C1 segment of cervical spinal cord (tissue), 14 donors: ENCODE measurements around the gene ZNF544.
A peak's percentile ranks its signal among the peaks of the same experiment; 100 is the strongest.
"Not testable (repeated sequence)": the region's sequence is repeated elsewhere in the genome, so short reads cannot be mapped to it uniquely, and the experiment has no call there.

Source experiments
- DNase-seq, 14 donors: peaks; one replicate each; lab custom pipeline; 2025; lab: John Stamatoyannopoulos, UW

The ZNF544 gene

DNA sequence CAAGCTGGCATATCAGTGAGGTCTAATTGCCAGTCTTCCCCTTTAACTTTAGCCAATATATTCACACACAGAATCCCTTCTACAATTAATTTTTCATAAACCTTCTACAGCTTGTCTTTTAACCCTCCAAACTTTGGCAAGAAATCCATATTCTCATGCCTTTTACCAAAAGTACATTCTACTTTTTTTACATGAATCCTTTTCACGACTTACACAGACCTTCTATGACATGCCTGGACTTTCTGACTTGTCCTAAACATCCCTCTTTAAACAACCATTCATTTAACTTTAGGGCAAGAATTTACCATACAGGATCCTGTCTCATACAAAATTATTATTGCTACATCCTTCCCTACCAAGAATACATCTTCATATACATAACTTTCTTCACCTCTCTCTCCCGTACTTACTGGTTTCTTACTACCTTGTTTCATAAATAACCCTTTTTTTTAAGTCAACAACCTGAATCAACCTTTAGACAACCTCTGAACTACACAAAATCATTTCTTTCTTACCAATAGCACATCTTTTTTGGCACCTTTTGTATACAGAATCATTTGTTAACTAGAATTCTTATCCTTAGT is 23.5 kb downstream of the ZNF544 start:
- DNase-seq, result no peak

- not testable (repeated sequence) for DNase-seq
Measured at GRCh38 chr19:58258259-58258658, 29.5 kb downstream of the ZNF544 start.

GRCh38 chr19:58261600-58261967 is 32.9 kb downstream of the ZNF544 start:
- DNase-seq, result no peak

DNA sequence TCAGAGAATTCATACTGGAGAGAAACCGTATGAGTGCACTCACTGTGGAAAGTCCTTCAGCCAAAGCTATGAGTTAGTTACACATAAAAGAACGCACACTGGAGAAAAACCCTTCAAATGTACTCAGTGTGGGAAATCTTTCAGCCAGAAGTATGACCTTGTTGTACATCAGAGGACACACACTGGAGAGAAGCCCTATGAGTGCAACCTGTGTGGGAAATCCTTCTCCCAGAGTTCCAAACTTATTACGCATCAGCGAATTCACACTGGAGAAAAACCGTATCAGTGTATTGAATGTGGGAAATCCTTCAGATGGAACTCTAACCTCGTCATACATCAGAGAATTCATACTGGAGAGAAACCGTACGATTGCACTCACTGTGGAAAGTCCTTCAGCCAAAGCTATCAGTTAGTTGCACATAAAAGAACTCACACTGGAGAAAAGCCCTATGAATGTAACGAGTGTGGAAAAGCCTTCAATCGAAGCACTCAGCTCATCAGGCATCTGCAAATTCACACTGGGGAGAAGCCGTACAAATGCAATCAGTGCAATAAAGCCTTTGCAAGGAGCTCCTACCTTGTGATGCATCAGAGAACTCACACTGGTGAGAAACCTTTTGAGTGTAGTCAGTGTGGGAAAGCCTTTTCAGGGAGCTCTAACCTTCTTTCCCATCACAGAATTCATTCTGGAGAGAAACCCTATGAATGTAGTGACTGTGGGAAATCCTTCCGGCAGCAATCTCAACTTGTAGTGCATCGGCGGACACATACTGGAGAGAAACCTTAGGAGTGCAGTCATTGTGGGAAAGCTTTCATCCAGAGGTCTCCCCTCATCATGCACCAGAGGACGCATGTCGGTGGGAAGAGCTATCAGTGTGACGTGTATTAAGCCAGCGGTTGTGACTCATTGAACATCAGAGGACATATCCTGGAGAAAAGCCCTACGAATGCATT is 33.5 kb downstream of the ZNF544 start:
- no peak for DNase-seq

GRCh38 chr19:58262922-58263296 is 34.2 kb downstream of the ZNF544 start:
- DNase-seq, result no peak

GRCh38 chr19:58265100-58265499 is 36.4 kb downstream of the ZNF544 start:
- no peak for DNase-seq

DNA sequence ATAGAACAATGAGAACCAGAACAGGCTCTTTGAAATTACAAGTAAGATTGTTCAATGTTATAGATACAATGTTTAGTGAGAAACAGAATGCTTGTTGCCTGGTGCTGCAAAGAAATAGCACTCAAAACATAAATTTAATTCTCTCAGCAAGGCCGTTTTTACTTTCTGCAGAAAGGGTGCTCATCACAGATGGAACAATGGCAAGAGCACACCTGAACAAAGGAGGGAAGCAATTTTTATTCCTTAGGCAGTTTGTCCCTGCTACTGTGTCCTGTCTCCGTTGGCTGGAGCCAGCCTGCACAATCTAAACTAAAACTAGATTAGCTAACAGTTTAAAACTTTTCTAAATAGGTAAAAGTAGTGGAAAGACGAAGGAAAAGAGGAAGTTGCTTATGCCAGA is 39.6 kb downstream of the ZNF544 start:
- DNase-seq, result no peak

GRCh38 chr19:58274771-58275201 is 46.1 kb downstream of the ZNF544 start:
- DNase-seq, result no peak

GRCh38 chr19:58275564-58275963 is 46.9 kb downstream of the ZNF544 start:
- no peak for DNase-seq

- no peak for DNase-seq
Measured at GRCh38 chr19:58277197-58277596, 48.5 kb downstream of the ZNF544 start.

DNA sequence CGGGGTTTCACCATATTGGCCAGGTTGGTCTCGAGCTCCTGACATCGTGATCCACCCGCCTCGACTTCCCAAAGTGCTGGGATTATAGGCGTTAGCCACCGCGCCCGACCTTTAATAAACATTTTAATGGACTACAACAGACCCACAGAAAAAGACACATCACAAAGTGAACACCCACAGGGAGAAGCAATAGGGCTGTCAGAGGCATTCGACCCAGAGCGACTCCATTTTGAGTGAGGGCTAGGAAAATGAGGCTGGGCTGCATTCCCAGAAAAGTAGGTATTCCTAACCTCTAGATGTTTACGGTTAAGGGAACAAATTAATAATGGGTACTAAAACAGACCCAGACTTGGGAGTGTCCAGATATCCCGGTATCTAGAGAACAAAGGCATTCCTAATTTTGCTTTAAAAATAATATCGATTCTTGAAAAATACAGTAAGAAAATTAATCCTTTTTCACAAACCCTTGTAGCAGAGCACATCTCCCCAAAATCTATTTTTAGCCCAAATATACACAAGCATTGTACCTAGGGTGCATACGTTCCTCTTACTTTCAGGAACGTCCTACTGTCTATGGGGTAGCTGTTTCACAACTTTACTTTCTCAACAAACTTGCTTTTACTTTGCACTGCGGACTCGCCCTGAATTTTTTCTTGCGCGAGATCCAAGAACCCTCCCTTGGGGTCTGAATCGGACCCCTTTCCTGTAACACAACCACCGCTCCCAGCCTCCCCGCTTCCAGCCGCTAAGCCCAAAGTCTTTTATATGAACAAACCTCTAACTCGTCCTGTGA is 49.2 kb downstream of the ZNF544 start:
- DNase-seq, result no peak

DNA sequence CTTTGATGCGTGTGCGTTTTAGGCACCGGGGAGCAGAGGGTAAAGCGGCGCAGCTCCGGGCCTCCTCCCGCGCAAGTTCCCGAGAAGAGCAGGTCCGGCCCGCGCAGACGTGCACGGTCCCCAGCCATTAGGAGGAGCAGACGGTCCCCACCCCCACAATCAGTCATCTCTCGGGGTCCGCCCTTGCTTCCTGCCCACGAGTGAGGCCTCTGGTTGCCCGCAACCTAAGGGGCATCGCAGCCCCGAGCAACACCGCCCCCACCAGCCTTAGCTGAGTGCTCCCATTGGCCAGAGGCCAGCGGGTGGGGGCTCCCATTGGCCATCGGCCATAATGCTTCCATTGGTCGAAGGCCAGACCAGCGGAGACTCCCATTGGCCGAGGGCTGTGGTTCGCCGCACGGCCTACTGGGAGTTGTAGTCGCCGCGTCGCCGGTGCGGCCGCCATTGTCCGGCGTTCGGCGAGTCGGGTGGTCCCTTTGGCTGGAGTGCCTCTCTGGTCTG is 49.9 kb downstream of the ZNF544 start, which contains the start of gene ZNF8:
TSS of gene ZNF8 (plus strand) at position 415 of the 501 bp plus-strand sequence. CDS start 127 bp downstream, outside the sequence.
- peak; percentile 79 to 98 (median 95) for DNase-seq

- peak in 12 of 14 donors; percentile 27 to 87 (median 64) for DNase-seq
Measured at GRCh38 chr19:58279042-58279924, 50.6 kb downstream of the ZNF544 start.

DNA sequence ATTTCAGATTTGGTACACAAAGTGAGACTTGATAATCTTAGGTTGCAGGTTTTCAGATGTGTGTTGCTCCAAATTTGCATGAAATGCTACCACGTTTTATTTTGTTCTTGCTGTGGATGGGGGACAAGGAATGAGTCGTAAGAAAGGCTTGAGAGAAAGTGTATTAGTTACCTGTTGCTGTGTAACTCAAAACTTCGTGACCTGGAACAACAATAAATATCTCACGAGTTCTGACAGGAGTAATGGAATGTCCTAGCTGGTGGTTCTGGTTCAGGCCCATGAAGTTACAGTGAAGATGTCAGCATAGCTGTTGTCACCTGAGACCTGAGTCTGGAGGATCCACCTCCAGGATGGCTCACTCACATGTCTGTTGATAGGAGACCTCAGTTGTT is 51.2 kb downstream of the ZNF544 start:
- no peak for DNase-seq

DNA sequence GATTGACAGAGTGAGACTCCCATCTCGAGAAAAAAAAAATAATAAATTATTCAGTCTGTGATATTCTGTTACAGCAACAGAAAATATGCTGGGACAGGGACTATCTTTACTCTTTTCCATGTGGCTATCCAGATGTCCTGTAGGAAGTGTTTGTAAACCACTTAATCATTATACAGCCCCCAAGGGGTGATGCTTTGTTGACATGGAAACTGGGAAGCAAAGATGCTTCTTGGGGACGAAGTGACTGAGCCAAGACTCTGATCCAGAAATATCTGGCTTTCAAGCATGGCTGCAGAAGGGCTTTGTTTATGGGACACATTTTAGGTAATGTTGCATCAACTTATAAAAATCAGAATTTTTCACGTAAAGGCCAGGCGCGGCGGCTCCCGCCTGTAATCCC is 55.5 kb downstream of the ZNF544 start:
- DNase-seq, result no peak

GRCh38 chr19:58291943-58292342 is 63.2 kb downstream of the ZNF544 start:
- DNase-seq, result no peak

DNA sequence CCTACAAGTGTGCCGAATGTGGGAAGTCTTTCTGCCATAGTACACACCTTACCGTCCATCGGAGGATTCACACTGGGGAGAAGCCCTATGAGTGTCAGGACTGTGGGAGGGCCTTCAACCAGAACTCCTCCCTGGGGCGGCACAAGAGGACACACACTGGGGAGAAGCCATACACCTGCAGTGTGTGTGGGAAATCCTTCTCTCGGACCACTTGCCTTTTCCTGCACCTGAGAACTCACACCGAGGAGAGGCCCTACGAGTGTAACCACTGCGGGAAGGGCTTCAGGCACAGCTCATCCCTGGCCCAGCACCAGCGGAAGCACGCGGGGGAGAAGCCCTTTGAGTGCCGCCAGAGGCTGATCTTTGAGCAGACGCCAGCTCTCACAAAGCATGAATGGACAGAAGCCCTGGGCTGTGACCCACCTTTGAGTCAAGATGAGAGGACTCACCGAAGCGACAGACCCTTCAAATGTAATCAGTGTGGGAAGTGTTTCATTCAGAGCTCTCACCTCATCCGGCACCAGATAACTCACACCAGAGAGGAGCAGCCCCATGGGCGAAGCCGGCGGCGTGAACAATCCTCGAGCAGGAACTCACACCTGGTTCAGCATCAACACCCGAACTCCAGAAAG is 66.1 kb downstream of the ZNF544 start:
- no peak for DNase-seq

DNA sequence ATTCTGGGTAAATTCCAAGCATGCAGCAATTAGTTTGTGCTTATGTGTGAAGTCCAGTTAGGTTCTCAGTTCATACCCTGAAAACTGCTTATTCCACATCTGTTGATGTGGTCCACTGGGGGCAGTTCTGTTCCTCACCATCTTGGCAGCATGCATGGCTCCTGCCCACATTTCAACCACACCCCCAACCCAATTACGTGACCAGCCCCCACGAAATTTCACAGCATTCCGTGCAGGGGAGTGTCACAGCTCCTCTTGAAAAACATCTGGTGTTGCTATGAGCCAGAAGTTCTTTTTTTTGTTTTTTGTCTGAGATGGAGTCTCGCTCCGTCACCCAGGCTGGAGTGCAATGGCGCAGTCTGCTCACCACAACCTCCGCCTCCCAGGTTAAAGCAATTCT is 67.4 kb downstream of the ZNF544 start:
- no peak for DNase-seq

DNA sequence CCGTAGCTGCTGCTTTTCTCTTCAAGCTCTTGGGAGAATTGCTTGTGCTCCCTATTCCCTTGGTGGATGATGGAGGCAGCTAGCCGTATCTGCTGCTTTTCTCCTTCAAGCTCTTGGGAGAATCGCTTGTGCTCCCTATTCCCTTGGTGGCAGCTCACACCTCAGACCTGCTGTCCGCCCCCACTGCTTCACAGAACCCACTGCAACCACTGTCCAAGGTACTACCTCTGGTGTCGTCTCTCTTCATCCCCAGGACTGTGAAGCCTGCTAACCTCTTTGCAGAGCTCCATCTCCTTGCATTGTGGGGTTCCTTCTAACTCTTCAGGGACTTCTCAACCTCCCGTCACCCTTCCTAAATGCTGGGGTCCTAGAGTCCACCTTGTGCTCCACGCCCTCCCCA is 71.9 kb downstream of the ZNF544 start:
- DNase-seq, result no peak

GRCh38 chr19:58304255-58304654 is 75.5 kb downstream of the ZNF544 start:
- DNase-seq, result no peak

- DNase-seq, result no peak
Measured at GRCh38 chr19:58304748-58305064, 76.0 kb downstream of the ZNF544 start.
